ENCODE results near the gene PLEKHO2. TPM values are rescaled to one million over a fixed set of nuclear protein-coding genes. Genes with fewer than 3 reads are reported as not detected.
A peak's percentile ranks its signal among the peaks of the same experiment; 100 is the strongest.

The PLEKHO2 gene
- total RNA-seq, 6 experiments from 2014 or later, result 3.9 to 11.8 (median 5.2) TPM

DNA sequence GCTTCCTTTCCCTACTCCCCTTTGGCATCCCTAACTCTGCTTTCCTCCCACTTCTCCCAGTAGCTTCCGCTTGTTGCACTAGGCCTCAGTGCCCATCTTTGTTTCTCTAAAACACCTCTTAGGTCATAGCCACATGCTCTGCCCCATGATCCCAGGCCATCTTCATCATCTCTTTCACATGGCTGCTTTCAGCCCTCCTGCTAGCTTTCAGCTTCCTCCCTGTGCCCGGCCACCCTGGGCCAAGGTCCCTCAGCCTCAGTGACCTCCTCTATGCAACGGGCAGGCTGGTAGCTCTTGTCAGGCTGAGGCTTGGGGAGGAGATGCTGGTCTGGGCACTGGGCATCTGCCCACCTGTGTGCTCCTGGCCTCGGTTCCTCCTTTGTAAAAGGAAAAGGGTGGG, 2.3 kb downstream of the PLEKHO2 start:
- 44% methylated on average over 4 of the region's 4 CpGs for WGBS (ENCODE audit: insufficient coverage, low coverage, low lambda C conversion rate, missing lambda C conversion rate)
- peaks cover 0 to 6% (median 1%) of the 10 kb centered on the region in 4 donors for H3K4me1 ChIP-seq
- peaks cover 0 to under 1% (median 0%) of the 10 kb centered on the region in 4 donors for H3K36me3 ChIP-seq
- H3K9me3 ChIP-seq, result no peaks in the 10 kb centered on the region
- DNase-seq (no peak), ATAC-seq (no peak)
- intact Hi-C loops (cut with DNase I), result no loop called here
- peak overlapping the region; percentile 62 to 88 (median 73) for H3K27ac ChIP-seq
- no peaks in the 10 kb centered on the region for H3K27me3 ChIP-seq
- H3K4me3 ChIP-seq, result peak overlapping the region; percentile 74 to 87 (median 75)
- TF ChIP-seq, protein P1, sequence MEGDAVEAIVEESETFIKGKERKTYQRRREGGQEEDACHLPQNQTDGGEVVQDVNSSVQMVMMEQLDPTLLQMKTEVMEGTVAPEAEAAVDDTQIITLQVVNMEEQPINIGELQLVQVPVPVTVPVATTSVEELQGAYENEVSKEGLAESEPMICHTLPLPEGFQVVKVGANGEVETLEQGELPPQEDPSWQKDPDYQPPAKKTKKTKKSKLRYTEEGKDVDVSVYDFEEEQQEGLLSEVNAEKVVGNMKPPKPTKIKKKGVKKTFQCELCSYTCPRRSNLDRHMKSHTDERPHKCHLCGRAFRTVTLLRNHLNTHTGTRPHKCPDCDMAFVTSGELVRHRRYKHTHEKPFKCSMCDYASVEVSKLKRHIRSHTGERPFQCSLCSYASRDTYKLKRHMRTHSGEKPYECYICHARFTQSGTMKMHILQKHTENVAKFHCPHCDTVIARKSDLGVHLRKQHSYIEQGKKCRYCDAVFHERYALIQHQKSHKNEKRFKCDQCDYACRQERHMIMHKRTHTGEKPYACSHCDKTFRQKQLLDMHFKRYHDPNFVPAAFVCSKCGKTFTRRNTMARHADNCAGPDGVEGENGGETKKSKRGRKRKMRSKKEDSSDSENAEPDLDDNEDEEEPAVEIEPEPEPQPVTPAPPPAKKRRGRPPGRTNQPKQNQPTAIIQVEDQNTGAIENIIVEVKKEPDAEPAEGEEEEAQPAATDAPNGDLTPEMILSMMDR (IDR thresholded peaks at IDR 0.05), result no peak

GRCh38 chr15:64844576-64845145, 2.9 kb downstream of the PLEKHO2 start:
- TF ChIP-seq, protein P1 (IDR thresholded peaks at IDR 0.05), result no peak
- TF ChIP-seq POLR2A (IDR thresholded peaks at IDR 0.05), result no peak
- Histone ChIP-seq H3K27me3 (no peaks in the 10 kb centered on the region), H3K4me1 (peaks cover 0 to 6% (median 1%) of the 10 kb centered on the region in 4 donors), H3K4me3 (peak overlapping the region; percentile 21 to 75 (median 74)), H3K27ac (peak overlapping the region; percentile 26 to 88 (median 60)), H3K9me3 (no peaks in the 10 kb centered on the region), H3K36me3 (peaks cover 0 to 8% (median 0%) of the 10 kb centered on the region in 4 donors)
- intact Hi-C loops (cut with DNase I), result no loop called here
- WGBS (ENCODE audit: insufficient coverage, low coverage, low lambda C conversion rate, missing lambda C conversion rate), result 44% methylated on average over 5 of the region's 8 CpGs
- no peak for ATAC-seq
- DNase-seq, result no peak

GRCh38 chr15:64845183-64845611, 3.5 kb downstream of the PLEKHO2 start:
- TF ChIP-seq, protein P1 (IDR thresholded peaks at IDR 0.05), result no peak
- TF ChIP-seq POLR2A (IDR thresholded peaks at IDR 0.05), result no peak
- ATAC-seq, result peak in 3 of 4 donors; percentile 10 to 27 (median 23)
- peaks cover 0 to 6% (median 1%) of the 10 kb centered on the region in 4 donors for H3K4me1 ChIP-seq
- peak overlapping the region in 2 of 3 donors; percentile 21 to 74 for H3K4me3 ChIP-seq
- intact Hi-C loops (cut with DNase I), result no loop called here
- 61% methylated on average over 2 of the region's 2 CpGs for WGBS (ENCODE audit: insufficient coverage, low coverage, low lambda C conversion rate, missing lambda C conversion rate)
- no peaks in the 10 kb centered on the region for H3K27me3 ChIP-seq
- H3K9me3 ChIP-seq, result no peaks in the 10 kb centered on the region
- no peak for DNase-seq
- H3K27ac ChIP-seq, result peak overlapping the region; percentile 26 to 88 (median 60)
- H3K36me3 ChIP-seq, result peaks cover 0 to 10% (median 0%) of the 10 kb centered on the region in 4 donors

- peaks cover 0 to 10% (median 0%) of the 10 kb centered on the region in 4 donors for H3K36me3 ChIP-seq
- peaks cover 0 to 3% (median 1%) of the 10 kb centered on the region in 4 donors for H3K4me1 ChIP-seq
- 56% methylated on average over 6 of the region's 13 CpGs for WGBS (ENCODE audit: insufficient coverage, low coverage, low lambda C conversion rate, missing lambda C conversion rate)
- H3K27me3 ChIP-seq, result no peaks in the 10 kb centered on the region
- ATAC-seq, result no peak
- no peaks in the 10 kb centered on the region for H3K9me3 ChIP-seq
- DNase-seq, result no peak
- intact Hi-C loops (cut with DNase I), result no loop called here
- H3K4me3 ChIP-seq, result peak overlapping the region in 1 of 3 donors; percentile 16
- peak overlapping the region; percentile 26 to 84 (median 60) for H3K27ac ChIP-seq
- TF ChIP-seq POLR2A (IDR thresholded peaks at IDR 0.05), result no peak
- TF ChIP-seq, protein P1 (IDR thresholded peaks at IDR 0.05), result no peak
Measured at GRCh38 chr15:64845831-64846595, 4.3 kb downstream of the PLEKHO2 start.
